Nephron (organoid): Measurements from ENCODE around the gene SULT1A1.

ENCODE experiments used
- H3K27ac Mint-ChIP-seq, 3 experiments: 2 replicates each; pipeline ENCODE4 v1.8.0; 2020; ENCODE audit warnings: mixed read lengths in 3 of 3, mild to moderate bottlenecking in 2 of 3, moderate library complexity in 1 of 3
- H3K27me3 Mint-ChIP-seq: 2 replicates; pipeline ENCODE4 v1.8.0; 2021; ENCODE audit warnings: low read depth, mild to moderate bottlenecking, moderate library complexity, mixed read lengths
- H3K36me3 Mint-ChIP-seq: 2 replicates; pipeline ENCODE4 v1.8.0; 2020; ENCODE audit warnings: low read depth, mixed read lengths
- H3K4me1 Mint-ChIP-seq: 2 replicates; pipeline ENCODE4 v1.8.0; 2020; ENCODE audit warnings: mixed read lengths
- H3K4me3 Mint-ChIP-seq, 3 experiments: 2 replicates each; pipeline ENCODE4 v1.8.0; 2020; ENCODE audit warnings: mild to moderate bottlenecking in 3 of 3, mixed read lengths in 3 of 3, moderate library complexity in 2 of 3
- H3K9me3 Mint-ChIP-seq: 2 replicates; pipeline ENCODE4 v1.8.0; 2020; ENCODE audit warnings: mixed read lengths
- CTCF ChIP-seq, 3 experiments: fragments of 200-600 bp; sonication (generic); IDR thresholded peaks; one replicate each; pipeline ENCODE4 v1.5.0; 2021; ENCODE audit warnings: antibody characterized with exemption in 3 of 3; ENCODE audit not compliant: unreplicated experiment in 3 of 3

Gene SULT1A1

GRCh38 chr16:28561557-28562187 lies 48.2 kb downstream of the SULT1A1 start:
- no peak overlapping the region for H3K4me3 Mint-ChIP-seq
- H3K9me3 Mint-ChIP-seq = peaks cover 6% of the 10 kb centered on the region
- no peak overlapping the region for H3K27ac Mint-ChIP-seq
- no peak for TF ChIP-seq CTCF (IDR thresholded peaks at IDR 0.05; ENCODE audit: unreplicated experiment in 3 of 3)
- peaks cover 51% of the 10 kb centered on the region for H3K36me3 Mint-ChIP-seq
- H3K27me3 Mint-ChIP-seq = no peaks in the 10 kb centered on the region
- H3K4me1 Mint-ChIP-seq = peaks cover 12% of the 10 kb centered on the region

- Mint-ChIP-seq H3K4me3 (no peak overlapping the region), H3K4me1 (peaks cover 14% of the 10 kb centered on the region), H3K27me3 (no peaks in the 10 kb centered on the region), H3K27ac (no peak overlapping the region), H3K9me3 (no peaks in the 10 kb centered on the region), H3K36me3 (peaks cover 28% of the 10 kb centered on the region)
- TF ChIP-seq CTCF (IDR thresholded peaks at IDR 0.05; ENCODE audit: unreplicated experiment in 3 of 3) = no peak
These were observed 51.4 kb downstream of the SULT1A1 start for GRCh38 chr16:28558456-28558855.

- Mint-ChIP-seq H3K4me3 (peak overlapping the region in 2 of 3 experiments; percentile 21 to 46), H3K27me3 (no peaks in the 10 kb centered on the region), H3K9me3 (no peaks in the 10 kb centered on the region), H3K27ac (peak overlapping the region in 2 of 3 experiments; percentile 35 to 42), H3K36me3 (peaks cover 28% of the 10 kb centered on the region), H3K4me1 (peaks cover 14% of the 10 kb centered on the region)
- no peak for TF ChIP-seq CTCF (IDR thresholded peaks at IDR 0.05; ENCODE audit: unreplicated experiment in 3 of 3)
These were observed 52.9 kb downstream of the SULT1A1 start for GRCh38 chr16:28556914-28557320.

GRCh38 chr16:28555561-28555960 lies 54.3 kb downstream of the SULT1A1 start:
- Mint-ChIP-seq H3K9me3 (no peaks in the 10 kb centered on the region), H3K4me3 (peak overlapping the region; percentile 12 to 73 (median 31)), H3K27ac (no peak overlapping the region), H3K4me1 (peaks cover 14% of the 10 kb centered on the region), H3K27me3 (no peaks in the 10 kb centered on the region), H3K36me3 (peaks cover 24% of the 10 kb centered on the region)
- no peak for TF ChIP-seq CTCF (IDR thresholded peaks at IDR 0.05; ENCODE audit: unreplicated experiment in 3 of 3)
